Measurements from ENCODE around the gene F11R. TPM values are rescaled to one million over a fixed set of nuclear protein-coding genes. Genes with fewer than 3 reads are reported as not detected.

F11R gene
- 47.1 to 81.0 TPM (median 59.6 TPM) in 5 replicates for total RNA-seq (2022; extraction: Qiagen RNA extraction)

DNA sequence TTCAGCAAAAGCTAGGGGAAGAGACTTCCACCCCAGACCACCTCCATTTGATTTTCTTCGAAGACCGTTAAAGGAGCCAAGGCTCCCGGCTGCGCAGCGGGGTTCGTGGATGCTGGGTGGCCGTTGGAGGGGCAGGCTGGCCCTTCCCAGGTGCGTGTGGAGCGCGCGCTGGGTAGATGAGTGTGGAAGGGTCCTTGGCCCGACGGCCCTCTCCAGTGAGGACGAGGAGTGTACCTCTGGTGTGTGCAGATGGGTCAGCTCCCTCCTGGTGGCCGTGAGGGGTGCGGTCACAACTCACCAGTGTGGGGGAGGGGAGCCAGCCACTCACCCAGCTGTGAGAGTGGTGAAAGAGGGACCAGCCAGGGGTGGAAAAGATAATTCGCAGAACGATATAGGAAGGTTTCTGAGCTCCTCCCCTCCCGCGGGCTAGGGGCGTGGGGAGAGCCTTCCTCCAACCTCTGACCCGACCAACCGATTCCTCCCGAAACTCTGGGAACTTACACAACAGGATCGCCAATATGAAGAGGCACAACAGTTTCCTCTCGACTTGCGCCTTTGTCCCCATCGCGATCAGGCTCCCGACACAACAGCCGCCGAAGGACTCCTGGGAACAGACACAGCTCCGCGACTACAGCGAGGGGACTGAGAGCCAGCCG is at the start of gene F11R:
Gene F11R (minus strand): TSS at position 644 of the 656 bp plus-strand sequence. CDS start 79 bp downstream, at position 565.

DNA sequence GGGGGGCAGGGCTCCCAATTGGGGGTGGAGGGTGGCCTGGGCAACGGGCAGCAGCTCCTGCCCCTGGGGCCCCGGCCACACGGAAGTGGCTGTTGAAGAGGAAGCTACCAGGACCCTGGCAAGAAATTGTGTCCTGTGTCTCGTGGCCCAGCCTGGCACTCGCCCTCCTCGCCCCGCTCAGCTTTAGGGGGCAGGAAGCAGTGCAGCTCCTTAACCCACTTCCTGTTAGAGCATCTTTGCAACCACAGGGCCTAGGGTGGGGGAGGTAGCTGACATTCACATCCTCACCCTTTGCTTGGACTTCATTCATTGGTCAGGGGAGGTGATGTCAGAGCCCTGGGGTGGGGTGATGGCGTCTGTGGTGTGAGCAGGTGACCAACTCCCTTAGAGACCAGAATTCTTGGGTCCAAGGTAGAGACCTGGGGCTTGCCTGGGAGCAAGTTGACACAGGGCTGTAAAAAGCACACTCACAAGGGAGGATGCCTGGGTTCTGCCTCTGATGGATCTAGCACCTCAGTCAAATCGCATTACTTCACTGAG is 48.8 kb upstream of the F11R start, which contains the start of gene ARHGAP30:
Gene ARHGAP30 (minus strand): TSS at position 161 of the 540 bp plus-strand sequence. CDS start 267 bp downstream, outside the sequence.

DNA sequence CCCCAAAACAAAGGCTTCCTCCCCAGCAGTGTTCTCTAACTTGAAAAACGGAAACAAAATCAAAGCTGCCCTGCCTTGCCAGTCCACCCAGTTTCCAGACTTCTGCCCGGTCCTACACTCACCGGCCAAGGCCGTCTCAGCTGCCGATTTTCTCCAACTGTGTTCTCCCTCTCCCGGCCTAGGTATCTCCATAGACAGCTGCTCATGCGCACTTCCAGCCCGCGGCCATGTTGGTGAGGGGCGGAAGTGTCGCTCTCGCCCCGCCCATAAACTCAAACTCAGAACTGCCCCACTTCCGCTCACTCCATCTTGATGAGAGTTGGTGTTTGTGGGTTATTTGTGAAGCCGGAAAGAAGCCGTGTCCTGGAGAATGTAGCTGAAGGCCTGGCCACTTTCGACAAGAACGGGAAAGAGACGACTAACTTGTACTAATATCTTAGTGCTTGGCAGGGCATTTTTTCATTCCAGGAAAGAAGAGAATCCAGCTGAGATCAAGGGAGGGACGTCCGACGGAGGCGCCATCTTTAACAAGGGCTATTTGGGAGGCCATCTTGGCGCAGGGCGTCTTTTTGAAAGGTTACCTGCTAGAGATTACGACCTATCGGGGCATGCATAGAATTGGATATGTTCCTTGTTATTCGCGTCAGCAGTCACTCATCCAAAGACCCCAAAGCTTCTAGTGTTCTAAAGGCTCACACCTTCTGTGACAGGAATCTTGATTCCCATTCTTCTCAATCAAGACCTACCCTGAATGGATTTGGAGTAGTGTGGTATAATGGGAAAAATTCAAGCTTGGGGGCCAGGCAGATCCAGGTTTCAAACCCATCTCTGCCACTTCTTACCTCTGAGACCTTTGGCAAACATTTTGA is 25.0 kb upstream of the F11R start, which contains the start of gene USF1:
Gene USF1 (minus strand): TSS at position 242 of the 869 bp plus-strand sequence. CDS start 2,702 bp downstream, outside the sequence.

DNA sequence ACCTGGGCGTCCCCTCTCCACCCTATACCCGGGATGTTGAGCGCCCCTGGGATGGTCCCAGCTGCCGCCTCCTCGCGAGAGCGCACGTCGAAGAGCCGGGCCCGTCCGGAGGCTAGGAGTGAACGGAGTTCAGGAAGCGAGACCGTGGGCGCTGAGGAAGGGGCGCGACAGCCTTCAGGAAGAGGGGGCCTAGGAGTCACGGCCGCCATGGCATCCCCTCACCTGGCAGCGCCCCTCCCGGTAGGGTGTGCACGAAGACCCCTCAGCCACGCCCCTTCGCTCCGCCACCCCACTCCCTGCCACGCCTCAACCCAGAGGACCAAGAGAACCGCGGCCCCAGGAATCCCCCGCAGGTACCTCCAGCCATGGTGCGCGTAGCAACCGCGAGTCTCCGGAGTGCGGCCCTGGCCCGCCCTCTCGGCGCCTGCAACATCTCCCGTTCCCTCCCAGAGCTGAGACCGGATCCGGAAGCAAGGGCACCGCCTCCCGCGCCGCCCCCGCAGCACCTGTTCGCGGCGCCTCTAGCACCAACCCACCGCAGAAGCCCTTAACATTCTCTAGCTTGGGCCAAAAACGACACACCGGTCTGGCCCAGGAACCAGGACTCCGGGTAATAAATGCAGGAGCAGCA is 17.7 kb upstream of the F11R start, which contains the start of gene TSTD1:
Gene TSTD1 (minus strand): TSS at position 442 of the 631 bp plus-strand sequence. CDS start 75 bp downstream, at position 367.

DNA sequence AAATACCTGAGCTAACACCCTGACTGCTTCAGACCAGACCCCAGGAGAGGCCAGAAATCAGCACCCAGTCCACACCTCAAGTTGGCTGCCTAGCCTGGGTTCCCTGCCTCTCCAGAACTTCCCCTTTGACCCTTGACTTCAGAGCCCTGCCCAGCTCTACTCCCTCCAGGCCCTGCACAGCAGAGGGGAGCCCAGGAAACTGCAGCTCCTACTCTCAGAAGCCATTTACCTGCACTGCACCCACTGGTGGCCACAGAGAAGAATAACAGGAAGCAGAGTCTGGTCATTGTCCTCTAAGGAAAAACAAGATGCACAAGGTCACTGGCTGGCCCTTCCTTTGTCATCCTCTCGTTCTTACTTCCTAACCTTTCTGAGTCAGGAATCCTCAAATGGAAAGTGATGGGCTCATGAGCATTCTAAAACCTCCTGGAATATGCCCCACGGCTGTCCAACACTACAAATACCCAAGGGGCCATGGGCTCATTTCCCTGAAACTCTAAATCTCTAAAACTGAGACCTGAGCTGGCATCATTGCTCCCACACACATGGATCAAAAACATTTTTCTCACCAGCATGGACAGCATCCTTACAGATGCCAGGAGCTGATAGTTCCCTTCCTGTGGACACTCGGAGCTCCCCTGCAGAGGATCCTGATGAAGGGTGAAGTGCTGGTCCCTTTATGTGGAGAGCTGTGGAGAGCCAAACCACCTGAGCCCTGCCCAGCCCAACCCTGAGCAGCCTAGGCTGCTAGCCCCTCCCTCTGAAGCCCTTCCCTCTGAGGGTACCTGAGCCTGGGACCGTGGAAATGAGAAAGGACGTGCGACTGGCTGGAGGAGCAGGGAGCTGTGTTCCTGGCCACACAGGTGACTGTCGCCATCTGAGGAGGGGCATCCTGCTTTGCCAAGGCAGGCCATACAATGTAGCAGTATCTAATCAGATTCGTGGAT is 66.5 kb downstream of the F11R start, which contains the start of gene ITLN2:
Gene ITLN2 (minus strand): TSS at position 652 of the 947 bp plus-strand sequence. CDS start 68 bp downstream, at position 584.

Other genes starting within 250 kb of the F11R start
- 0.07 to 0.17 TPM (median 0.11 TPM) in 5 replicates for gene LY9, start 225.0 kb downstream of the F11R start, total RNA-seq (2022; extraction: Qiagen RNA extraction)
- gene CD244, start 158.3 kb downstream of the F11R start, total RNA-seq (2022; extraction: Qiagen RNA extraction), result not detected in 5 replicates
- gene ITLN1, start 136.0 kb downstream of the F11R start, total RNA-seq (2022; extraction: Qiagen RNA extraction), result not detected in 5 replicates
- 0.78 to 1.2 TPM (median 0.96 TPM) in 5 replicates for gene ITLN2, start 66.3 kb downstream of the F11R start, total RNA-seq (2022; extraction: Qiagen RNA extraction)
- 0.36 to 0.44 TPM (median 0.39 TPM) in 4 of 5 replicates, not detected in the other for gene TSTD1, start 17.8 kb upstream of the F11R start, total RNA-seq (2022; extraction: Qiagen RNA extraction)
- gene USF1, start 24.8 kb upstream of the F11R start, total RNA-seq (2022; extraction: Qiagen RNA extraction), result 44.3 to 53.3 TPM (median 48.2 TPM) in 5 replicates
- gene ARHGAP30, start 48.7 kb upstream of the F11R start, total RNA-seq (2022; extraction: Qiagen RNA extraction), result 0.05 to 0.15 TPM (median 0.12 TPM) in 5 replicates
- 1.00 to 2.2 TPM (median 2.0 TPM) in 5 replicates for gene NECTIN4, start 68.4 kb upstream of the F11R start, total RNA-seq (2022; extraction: Qiagen RNA extraction)
- gene KLHDC9, start 77.2 kb upstream of the F11R start, total RNA-seq (2022; extraction: Qiagen RNA extraction), result 1.5 to 2.6 TPM (median 1.9 TPM) in 5 replicates
- gene PFDN2, start 96.9 kb upstream of the F11R start, total RNA-seq (2022; extraction: Qiagen RNA extraction), result 97.4 to 109 TPM (median 107 TPM) in 5 replicates
- gene NIT1, start 97.0 kb upstream of the F11R start, total RNA-seq (2022; extraction: Qiagen RNA extraction), result 29.9 to 32.4 TPM (median 30.9 TPM) in 5 replicates
- gene DEDD, start 111.5 kb upstream of the F11R start, total RNA-seq (2022; extraction: Qiagen RNA extraction), result 30.0 to 33.7 TPM (median 30.7 TPM) in 5 replicates
- 85.4 to 123 TPM (median 86.5 TPM) in 5 replicates for gene UFC1, start 132.8 kb upstream of the F11R start, total RNA-seq (2022; extraction: Qiagen RNA extraction)
- 19.7 to 23.1 TPM (median 21.3 TPM) in 5 replicates for gene USP21, start 138.3 kb upstream of the F11R start, total RNA-seq (2022; extraction: Qiagen RNA extraction)
- 12.7 to 17.2 TPM (median 16.4 TPM) in 5 replicates for gene PPOX, start 145.3 kb upstream of the F11R start, total RNA-seq (2022; extraction: Qiagen RNA extraction)
- gene B4GALT3, start 156.4 kb upstream of the F11R start, total RNA-seq (2022; extraction: Qiagen RNA extraction), result 22.6 to 25.6 TPM (median 24.1 TPM) in 5 replicates
- 0.02 to 0.18 TPM in 2 of 5 replicates, not detected in the others for gene ADAMTS4, start 177.9 kb upstream of the F11R start, total RNA-seq (2022; extraction: Qiagen RNA extraction)
- gene NDUFS2, start 181.2 kb upstream of the F11R start, total RNA-seq (2022; extraction: Qiagen RNA extraction), result 77.6 to 110 TPM (median 81.3 TPM) in 5 replicates
- gene FCER1G, start 194.1 kb upstream of the F11R start, total RNA-seq (2022; extraction: Qiagen RNA extraction), result 0.22 to 0.43 TPM (median 0.28 TPM) in 3 of 5 replicates, not detected in the others
- 1.2 to 2.3 TPM in 2 of 5 replicates, not detected in the others for gene APOA2, start 202.5 kb upstream of the F11R start, total RNA-seq (2022; extraction: Qiagen RNA extraction)
- 10.6 to 13.0 TPM (median 11.1 TPM) in 5 replicates for gene TOMM40L, start 204.9 kb upstream of the F11R start, total RNA-seq (2022; extraction: Qiagen RNA extraction)
- not detected in 5 replicates for gene NR1I3, start 217.1 kb upstream of the F11R start, total RNA-seq (2022; extraction: Qiagen RNA extraction)
- gene PCP4L1, start 237.6 kb upstream of the F11R start, total RNA-seq (2022; extraction: Qiagen RNA extraction), result 0.09 to 0.17 TPM (median 0.12 TPM) in 4 of 5 replicates, not detected in the other